Neuron (in vitro differentiated cells): Measurements from ENCODE around the gene NATD1.

ENCODE experiments used
- H2AFZ ChIP-seq: one replicate; pipeline ENCODE4 v1.6.1; 2013; ENCODE audit warnings: low read depth, mild to moderate bottlenecking, inconsistent platforms, low read length, moderate library complexity
- H3K27me3 ChIP-seq: one replicate; pipeline ENCODE4 v1.6.1; 2013; ENCODE audit warnings: low read length; ENCODE audit not compliant: insufficient read depth
- H3K36me3 ChIP-seq: one replicate; pipeline ENCODE4 v1.6.1; 2013; ENCODE audit warnings: low read length; ENCODE audit not compliant: insufficient read depth
- H3K4me1 ChIP-seq: one replicate; pipeline ENCODE4 v1.6.1; 2013; ENCODE audit warnings: low read length; ENCODE audit not compliant: insufficient read depth
- H3K4me3 ChIP-seq: 2 replicates; pipeline ENCODE4 v1.5.1; 2013; ENCODE audit warnings: mild to moderate bottlenecking, low read length, moderate library complexity
- H3K9me3 ChIP-seq: one replicate; pipeline ENCODE4 v1.6.1; 2013; ENCODE audit warnings: low read length

NATD1 gene

DNA sequence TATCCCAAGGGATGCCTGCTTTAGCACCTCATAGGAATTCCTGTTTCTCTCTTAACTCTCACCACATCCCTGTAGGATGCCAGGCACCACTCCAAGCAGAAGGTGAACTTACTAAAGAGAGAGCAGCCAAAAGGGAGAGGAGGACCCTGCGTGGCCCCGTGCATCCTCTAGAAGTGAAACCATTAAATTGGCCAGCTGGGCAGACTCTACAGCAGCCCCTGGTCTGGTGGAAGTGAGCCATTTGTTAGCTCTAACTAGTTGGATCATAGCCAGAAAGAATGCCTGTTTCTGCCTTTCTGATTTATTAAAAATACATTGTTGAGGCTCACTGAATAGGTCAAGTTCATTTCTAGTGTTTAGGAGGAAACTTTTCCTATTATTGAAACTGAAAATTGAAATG, 61.5 kb downstream of the NATD1 start:
- Histone ChIP-seq H3K27me3 (no peaks in the 10 kb centered on the region), H3K36me3 (peaks cover 27% of the 10 kb centered on the region), H3K4me3 (no peak overlapping the region), H3K4me1 (no peaks in the 10 kb centered on the region), H2AFZ (no peak overlapping the region), H3K9me3 (peaks cover 2% of the 10 kb centered on the region)

DNA sequence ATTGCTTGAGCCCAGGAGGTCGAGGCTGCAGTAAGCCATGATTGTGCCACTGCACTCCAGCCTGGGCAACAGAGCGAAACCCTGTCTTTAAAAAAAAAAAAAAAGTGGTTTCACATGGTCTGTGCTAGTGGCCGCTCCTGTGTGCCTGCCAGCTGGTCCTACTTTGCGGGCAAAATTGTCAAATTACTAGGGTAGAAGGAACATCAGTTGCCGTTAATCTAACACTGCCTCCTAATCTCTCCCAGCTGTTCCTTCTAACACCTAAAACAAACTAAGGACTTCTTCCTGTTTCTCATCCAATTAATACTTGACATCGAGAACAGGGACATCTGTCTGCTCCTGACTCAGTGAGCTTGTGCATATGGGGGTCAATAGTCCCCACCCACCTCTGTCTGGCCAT, 63.1 kb downstream of the NATD1 start:
- H3K36me3 ChIP-seq = peaks cover 25% of the 10 kb centered on the region
- H3K4me1 ChIP-seq = no peaks in the 10 kb centered on the region
- no peaks in the 10 kb centered on the region for H3K27me3 ChIP-seq
- H2AFZ ChIP-seq = no peak overlapping the region
- peaks cover 2% of the 10 kb centered on the region for H3K9me3 ChIP-seq
- no peak overlapping the region for H3K4me3 ChIP-seq

DNA sequence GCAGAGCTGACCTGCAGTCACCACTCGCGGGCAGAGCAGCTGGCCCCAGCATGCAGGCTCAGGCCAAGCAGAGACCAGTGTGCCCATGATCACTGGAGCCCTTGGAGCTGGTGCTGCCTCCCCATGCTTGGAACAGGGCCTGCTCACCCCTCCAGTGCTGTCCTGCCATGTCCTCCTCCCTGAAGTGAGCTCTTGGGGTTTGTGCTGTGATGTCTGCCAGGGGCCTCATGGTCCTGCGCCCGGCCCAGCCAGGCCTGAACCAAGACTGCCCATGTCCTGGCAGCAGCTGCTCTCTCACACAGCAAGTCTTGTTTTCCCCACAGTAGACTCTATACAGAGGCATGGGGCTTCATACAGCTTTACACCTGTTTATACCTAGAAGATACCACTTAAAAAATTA, 63.8 kb downstream of the NATD1 start:
- Histone ChIP-seq H3K36me3 (peaks cover 32% of the 10 kb centered on the region), H3K4me3 (no peak overlapping the region), H3K27me3 (no peaks in the 10 kb centered on the region), H3K4me1 (no peaks in the 10 kb centered on the region), H3K9me3 (peaks cover 2% of the 10 kb centered on the region), H2AFZ (no peak overlapping the region)
